GM10847 (cell line): ENCODE results near the gene MORN1.

Source experiments
- POLR2A ChIP-seq: IDR thresholded peaks from 2 replicates; pipeline ENCODE4 v1.6.1; 2011; ENCODE audit not compliant: insufficient read length; ENCODE audit errors: extremely low read depth

MORN1 gene

DNA sequence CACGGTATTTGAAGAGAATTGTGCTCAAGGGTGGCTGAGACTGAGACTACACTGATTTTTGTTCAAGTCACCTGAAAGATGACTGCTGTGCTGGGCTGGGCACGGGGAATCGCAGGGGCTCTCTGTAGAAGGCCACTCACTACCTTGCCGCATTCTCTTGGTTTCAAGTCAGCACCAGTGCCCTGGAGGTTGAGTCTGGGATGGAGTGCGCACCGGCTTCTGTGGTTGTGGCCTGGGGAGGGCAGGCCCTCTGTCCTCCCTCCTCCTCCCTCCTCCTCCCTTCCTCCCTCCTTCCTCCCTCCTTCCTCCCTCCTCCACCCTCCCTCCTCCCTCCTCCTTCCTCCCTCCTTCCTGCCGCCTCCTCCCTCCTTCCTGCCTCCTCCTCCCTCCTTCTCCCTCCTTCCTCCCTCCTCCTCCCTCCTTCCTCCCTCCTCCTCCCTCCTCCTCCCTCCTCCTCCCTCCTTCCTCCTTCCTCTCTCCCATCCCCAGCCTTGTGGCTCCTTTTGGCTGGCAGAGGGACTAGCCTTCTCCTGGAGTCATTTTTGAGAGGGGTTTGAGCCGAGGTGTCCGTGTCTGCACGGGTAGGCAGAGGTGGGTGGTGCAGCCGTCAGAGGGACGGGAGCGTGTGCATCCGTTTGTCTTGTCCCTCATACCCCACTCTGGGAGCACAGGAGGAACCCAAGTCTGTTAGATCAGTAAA, 9.7 kb upstream of the MORN1 start:
- no peak for TF ChIP-seq POLR2A

- no peak for TF ChIP-seq POLR2A
These were observed 9.2 kb upstream of the MORN1 start for GRCh38 chr1:2400576-2400909.

GRCh38 chr1:2399890-2400575, 8.7 kb upstream of the MORN1 start:
- no peak for TF ChIP-seq POLR2A

GRCh38 chr1:2398871-2399270, 7.5 kb upstream of the MORN1 start:
- no peak for TF ChIP-seq POLR2A

- TF ChIP-seq POLR2A: no peak
These were observed 5.8 kb upstream of the MORN1 start for GRCh38 chr1:2397007-2397679.

DNA sequence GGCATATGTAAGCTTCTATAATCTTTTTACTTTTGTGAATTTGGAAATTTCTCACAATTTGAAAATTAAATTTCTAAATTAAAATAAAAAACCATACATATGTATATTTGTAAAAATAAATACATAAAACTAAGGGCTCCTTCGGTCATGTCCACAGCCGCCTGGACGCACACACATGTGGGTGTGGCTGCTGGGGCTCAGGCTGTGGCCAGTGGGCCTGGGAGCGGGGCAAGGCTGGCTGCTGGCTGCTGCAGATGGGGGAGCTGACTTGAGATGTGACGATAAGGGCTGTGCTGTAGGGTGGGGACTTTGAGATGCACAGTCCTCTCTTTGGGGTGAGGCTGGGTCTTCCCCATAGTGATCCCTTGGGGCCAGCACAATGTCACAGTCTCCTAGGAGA, 5.1 kb upstream of the MORN1 start:
- no peak for TF ChIP-seq POLR2A

DNA sequence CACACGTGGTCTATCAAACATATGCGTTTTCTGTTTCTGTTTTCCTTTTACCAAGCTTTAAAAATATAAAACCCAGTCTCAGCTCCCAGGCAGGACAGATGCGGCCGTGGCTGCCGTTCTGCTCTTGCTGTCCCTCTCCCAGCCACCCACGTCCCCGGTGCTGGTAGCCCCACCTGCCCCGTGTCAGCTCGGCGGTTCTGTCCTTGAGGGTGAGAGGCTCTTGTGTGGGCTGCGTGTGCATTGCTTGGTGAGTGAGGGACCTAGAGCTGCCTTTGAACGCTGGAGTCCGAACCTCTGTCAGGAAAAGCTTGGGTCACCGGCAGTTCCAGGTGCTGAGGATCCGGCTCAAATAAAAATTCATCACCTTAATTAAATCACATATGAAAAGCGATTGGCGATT, 4.7 kb upstream of the MORN1 start:
- no peak for TF ChIP-seq POLR2A

DNA sequence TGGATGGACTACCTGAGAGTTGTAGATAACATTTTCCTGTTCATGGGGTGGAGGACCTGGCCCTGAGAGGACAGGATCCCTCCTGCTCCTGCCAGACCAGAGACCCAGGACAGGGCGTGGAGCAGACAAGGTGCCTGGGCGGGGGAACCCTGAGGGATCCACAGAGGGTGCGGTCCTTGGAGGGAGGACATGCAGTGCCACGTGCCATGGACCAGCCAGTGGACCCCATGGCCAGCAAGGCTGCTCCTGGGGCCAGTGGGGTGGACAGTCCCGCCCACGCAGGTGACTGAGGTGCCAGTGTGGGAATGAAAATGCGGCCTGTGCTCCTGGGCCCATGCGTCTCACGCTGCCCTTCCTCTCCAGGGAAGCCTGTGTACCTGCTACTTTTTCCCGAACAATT, 3.9 kb upstream of the MORN1 start:
- no peak for TF ChIP-seq POLR2A

GRCh38 chr1:2394761-2395160, 3.4 kb upstream of the MORN1 start:
- TF ChIP-seq POLR2A: no peak

GRCh38 chr1:2394220-2394619, 2.9 kb upstream of the MORN1 start:
- no peak for TF ChIP-seq POLR2A

- no peak for TF ChIP-seq POLR2A
These were observed 2.1 kb upstream of the MORN1 start for GRCh38 chr1:2393471-2393877.

- no peak for TF ChIP-seq POLR2A
These were observed 1.3 kb upstream of the MORN1 start for GRCh38 chr1:2392686-2393085.

GRCh38 chr1:2391931-2392509, 666 bp upstream of the MORN1 start:
- no peak for TF ChIP-seq POLR2A

GRCh38 chr1:2389644-2390043, 1.7 kb downstream of the MORN1 start:
- no peak for TF ChIP-seq POLR2A

DNA sequence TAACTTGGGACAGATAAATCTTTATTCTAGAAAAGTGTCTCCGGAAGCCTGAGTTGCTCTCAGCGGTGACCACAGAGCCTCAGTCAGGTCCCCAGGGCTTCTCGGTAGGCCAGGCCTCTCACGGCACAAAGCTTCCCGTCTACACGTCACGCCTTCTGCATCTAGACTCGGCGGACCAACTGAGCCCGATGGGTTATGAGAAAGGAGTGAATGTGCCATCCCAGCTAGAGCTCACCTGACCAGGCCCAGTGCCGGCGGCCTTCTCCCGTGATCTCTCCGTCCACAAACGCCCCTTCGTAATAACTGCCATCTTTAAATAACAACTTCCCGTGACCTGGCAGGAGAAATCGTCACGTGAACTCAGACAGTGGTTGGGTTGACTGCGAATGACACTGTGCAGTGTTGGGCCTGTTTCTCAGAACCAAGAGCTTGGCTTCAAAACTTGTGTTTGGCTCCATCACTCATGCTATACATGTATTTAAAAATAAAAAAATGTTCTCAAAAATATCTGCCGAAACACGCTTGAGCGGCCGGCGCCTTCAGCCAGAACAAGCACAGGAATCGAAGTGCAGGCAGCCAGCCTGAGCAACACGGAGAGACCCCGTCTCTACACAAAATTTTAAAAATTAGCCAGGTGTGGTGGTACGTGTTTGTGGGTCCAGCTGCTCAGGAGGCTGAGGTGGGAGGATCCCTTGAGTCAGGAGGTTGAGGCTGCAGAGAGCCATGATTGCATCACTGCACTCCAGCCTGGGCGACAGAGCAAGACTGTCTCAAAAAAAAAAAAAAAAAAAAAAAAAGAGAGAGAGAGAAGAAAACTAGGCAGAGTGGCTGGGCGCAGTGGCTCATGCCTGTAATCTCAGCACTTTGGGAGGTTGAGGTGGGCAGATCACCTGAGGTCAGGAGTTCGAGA, 3.1 kb downstream of the MORN1 start:
- TF ChIP-seq POLR2A: no peak
